Measurements from ENCODE around the gene SMIM45.

DNA sequence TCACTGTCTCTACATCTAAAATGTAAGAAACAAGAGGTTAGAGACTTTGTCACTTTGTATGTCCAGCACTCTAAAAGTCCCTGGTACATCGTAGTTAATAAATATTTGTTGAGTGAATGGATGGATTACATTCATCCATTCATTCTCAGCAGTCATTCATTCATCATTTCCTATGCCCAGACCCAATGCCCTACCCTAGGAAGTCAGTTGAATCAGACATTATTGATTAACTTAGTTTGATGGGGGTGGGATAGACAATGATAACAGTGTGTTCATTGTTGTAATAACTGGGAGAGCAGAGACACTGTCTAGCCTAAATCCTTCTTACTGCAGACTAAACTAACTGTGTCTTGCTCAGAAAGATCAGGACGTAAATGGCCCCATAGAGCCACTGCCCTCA, 3.8 kb upstream of the SMIM45 start:
- TF ChIP-seq EP300 (IDR thresholded peaks at IDR 0.05; ENCODE audit: borderline replicate concordance) (no peak), RAD21 (IDR thresholded peaks at IDR 0.05; ENCODE audit: low read depth) (no peak), NFIC (IDR thresholded peaks at IDR 0.05) (no peak), USF1 (IDR thresholded peaks at IDR 0.05) (no peak)
- TF ChIP-seq, protein P1, sequence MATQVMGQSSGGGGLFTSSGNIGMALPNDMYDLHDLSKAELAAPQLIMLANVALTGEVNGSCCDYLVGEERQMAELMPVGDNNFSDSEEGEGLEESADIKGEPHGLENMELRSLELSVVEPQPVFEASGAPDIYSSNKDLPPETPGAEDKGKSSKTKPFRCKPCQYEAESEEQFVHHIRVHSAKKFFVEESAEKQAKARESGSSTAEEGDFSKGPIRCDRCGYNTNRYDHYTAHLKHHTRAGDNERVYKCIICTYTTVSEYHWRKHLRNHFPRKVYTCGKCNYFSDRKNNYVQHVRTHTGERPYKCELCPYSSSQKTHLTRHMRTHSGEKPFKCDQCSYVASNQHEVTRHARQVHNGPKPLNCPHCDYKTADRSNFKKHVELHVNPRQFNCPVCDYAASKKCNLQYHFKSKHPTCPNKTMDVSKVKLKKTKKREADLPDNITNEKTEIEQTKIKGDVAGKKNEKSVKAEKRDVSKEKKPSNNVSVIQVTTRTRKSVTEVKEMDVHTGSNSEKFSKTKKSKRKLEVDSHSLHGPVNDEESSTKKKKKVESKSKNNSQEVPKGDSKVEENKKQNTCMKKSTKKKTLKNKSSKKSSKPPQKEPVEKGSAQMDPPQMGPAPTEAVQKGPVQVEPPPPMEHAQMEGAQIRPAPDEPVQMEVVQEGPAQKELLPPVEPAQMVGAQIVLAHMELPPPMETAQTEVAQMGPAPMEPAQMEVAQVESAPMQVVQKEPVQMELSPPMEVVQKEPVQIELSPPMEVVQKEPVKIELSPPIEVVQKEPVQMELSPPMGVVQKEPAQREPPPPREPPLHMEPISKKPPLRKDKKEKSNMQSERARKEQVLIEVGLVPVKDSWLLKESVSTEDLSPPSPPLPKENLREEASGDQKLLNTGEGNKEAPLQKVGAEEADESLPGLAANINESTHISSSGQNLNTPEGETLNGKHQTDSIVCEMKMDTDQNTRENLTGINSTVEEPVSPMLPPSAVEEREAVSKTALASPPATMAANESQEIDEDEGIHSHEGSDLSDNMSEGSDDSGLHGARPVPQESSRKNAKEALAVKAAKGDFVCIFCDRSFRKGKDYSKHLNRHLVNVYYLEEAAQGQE (IDR thresholded peaks at IDR 0.05; ENCODE audit: low read depth), result no peak
